Sigmoid colon (tissue), 4 donors: ENCODE data around the gene CLSTN2.

ENCODE experiments used
- CTCF ChIP-seq, 4 experiments: fragments of 450-650 bp in 3 of 4; fragments of 200-600 bp in 1 of 4; IDR thresholded peaks; one replicate each; pipeline ENCODE4 v1.5.1; 2016 to 2019; ENCODE audit warnings: antibody characterized with exemption in 4 of 4, mild to moderate bottlenecking in 3 of 4, moderate library complexity in 2 of 4
- EP300 ChIP-seq, 4 donors: sonication (generic); formaldehyde crosslinking; IDR thresholded peaks; one replicate each; pipeline ENCODE4 v1.6.1; 2017; ENCODE audit warnings: antibody characterized with exemption in 4 of 4
- POLR2A ChIP-seq, 2 donors: fragments of 450-650 bp; IDR thresholded peaks; one replicate each; pipeline ENCODE4 v1.6.1; 2016; ENCODE audit warnings: antibody characterized with exemption in 2 of 2, mild to moderate bottlenecking in 2 of 2, moderate library complexity in 2 of 2

DNA sequence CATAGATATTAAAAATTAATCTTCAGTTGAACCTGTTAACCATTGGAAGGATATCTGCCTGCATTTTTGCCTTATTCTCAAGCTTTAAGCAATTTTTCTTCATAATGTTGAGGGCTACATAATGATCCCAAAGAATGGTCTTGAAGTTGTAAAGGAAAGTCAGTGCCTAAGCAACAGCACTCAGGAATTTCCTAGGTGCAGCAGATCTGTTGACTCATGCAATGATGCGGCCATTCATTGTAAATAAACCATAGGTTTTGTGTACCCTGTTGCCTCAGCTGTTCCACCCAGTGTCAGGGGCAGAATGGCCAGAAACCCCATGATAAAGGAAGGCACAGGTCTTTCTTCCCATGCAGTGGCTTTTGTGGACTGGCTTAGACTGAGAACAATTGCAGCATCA, 664.5 kb downstream of the CLSTN2 start:
- TF ChIP-seq CTCF (IDR thresholded peaks at IDR 0.05) (no peak), POLR2A (IDR thresholded peaks at IDR 0.05) (no peak), EP300 (IDR thresholded peaks at IDR 0.05) (no peak)
